HepG2 (cell line): ENCODE data around the gene GATAD2B. TPM values are rescaled to one million over a fixed set of nuclear protein-coding genes. Genes with fewer than 3 reads are reported as not detected.

Source experiments
- AGO1 ChIP-seq: fragments of 200-400 bp; formaldehyde crosslinking; IDR thresholded peaks from 2 replicates; pipeline ENCODE4 v1.6.1; 2017; ENCODE audit warnings: mild to moderate bottlenecking, low read depth, low read length, moderate library complexity; ENCODE audit not compliant: poor library complexity, severe bottlenecking
- GMEB1 ChIP-seq: sonication (generic); formaldehyde crosslinking; IDR thresholded peaks from 2 replicates; pipeline ENCODE4 v1.5.1; 2020; ENCODE audit warnings: missing genetic modification reagents, mild to moderate bottlenecking, borderline replicate concordance
- NBN ChIP-seq: fragments of 450-650 bp; conservative IDR thresholded peaks from 2 replicates; pipeline ENCODE4 v1.6.1; 2017
- NFATC3 ChIP-seq: sonication (generic); formaldehyde crosslinking; IDR thresholded peaks from 2 replicates; pipeline ENCODE4 v1.5.1; 2020; ENCODE audit warnings: mild to moderate bottlenecking, missing genetic modification reagents
- NFKBIZ ChIP-seq: IDR thresholded peaks from 2 replicates; pipeline ENCODE4 v1.6.1; 2018; ENCODE audit warnings: missing genetic modification reagents, missing compliant biosample characterization
- NR2F2 ChIP-seq: IDR thresholded peaks from 2 replicates; pipeline ENCODE4 v1.6.1; 2012; ENCODE audit warnings: low read depth, inconsistent platforms, borderline replicate concordance
- PCBP1 ChIP-seq: fragments of 200-400 bp; formaldehyde crosslinking; IDR thresholded peaks from 2 replicates; pipeline ENCODE4 v1.6.1; 2017; ENCODE audit warnings: mild to moderate bottlenecking, low read depth, low read length, borderline replicate concordance
- PLRG1 ChIP-seq: fragments of 450-650 bp; conservative IDR thresholded peaks from 2 replicates; pipeline ENCODE4 v1.6.1; 2016
- POGZ ChIP-seq: sonication (generic); formaldehyde crosslinking; IDR thresholded peaks from 2 replicates; pipeline ENCODE4 v1.4.0; 2020; ENCODE audit warnings: mild to moderate bottlenecking, missing genetic modification reagents
- PTBP1 ChIP-seq: fragments of 200-400 bp; formaldehyde crosslinking; IDR thresholded peaks from 2 replicates; pipeline ENCODE4 v1.6.1; 2018; ENCODE audit warnings: low read length, low read depth; ENCODE audit not compliant: poor library complexity, severe bottlenecking
- REL ChIP-seq: sonication (generic); formaldehyde crosslinking; conservative IDR thresholded peaks from 2 replicates; pipeline ENCODE4 v1.8.0; 2022; ENCODE audit warnings: mild to moderate bottlenecking, missing genetic modification reagents, moderate library complexity
- RELA ChIP-seq: sonication (generic); formaldehyde crosslinking; IDR thresholded peaks from 2 replicates; pipeline ENCODE4 v1.4.0; 2020; ENCODE audit warnings: missing genetic modification reagents
- TRAFD1 ChIP-seq: sonication (generic); formaldehyde crosslinking; IDR thresholded peaks from 2 replicates; pipeline ENCODE4 v1.5.1; 2020; ENCODE audit warnings: missing genetic modification reagents, mild to moderate bottlenecking, borderline replicate concordance
- ZBTB37 ChIP-seq: sonication (generic); formaldehyde crosslinking; IDR thresholded peaks from 2 replicates; pipeline ENCODE4 v1.4.0; 2020; ENCODE audit warnings: mild to moderate bottlenecking, missing genetic modification reagents
- ZFP90 ChIP-seq: sonication (generic); formaldehyde crosslinking; IDR thresholded peaks from 2 replicates; pipeline ENCODE4 v1.8.0; 2022; ENCODE audit warnings: missing genetic modification reagents, mild to moderate bottlenecking, inconsistent platforms, borderline replicate concordance
- ZNF335 ChIP-seq: sonication (generic); formaldehyde crosslinking; IDR thresholded peaks from 2 replicates; pipeline ENCODE4 v1.4.0; 2020; ENCODE audit warnings: missing genetic modification reagents
- ZNF503 ChIP-seq: sonication (generic); formaldehyde crosslinking; IDR thresholded peaks from 2 replicates; pipeline ENCODE4 v1.4.0; 2020; ENCODE audit warnings: missing genetic modification reagents
- ZNF768 ChIP-seq: sonication (generic); formaldehyde crosslinking; IDR thresholded peaks from 2 replicates; pipeline ENCODE4 v1.4.0; 2020; ENCODE audit warnings: missing genetic modification reagents
- polyA plus RNA-seq, 8 experiments: library from polyadenylated mRNA; depleted of rRNA in 3 of 8; stranded (reverse) in 7 of 8; unstranded in 1 of 8; fragments of >200 nt; fragmentation: Illumina TruSeq in 4 of 8; extraction: Trizol in 4 of 8; gene quantifications; 2 replicates each; pipeline versions ENCODE4 v1.2.1 to v1.2.3, GENCODE V29; 2011 to 2016; ENCODE audit warnings: low read depth in 4 of 8, missing spikeins in 1 of 8, mixed read lengths in 1 of 8; ENCODE audit not compliant: insufficient read depth in 1 of 8
- total RNA-seq, 5 experiments: library from RNA; depleted of rRNA; stranded (reverse); fragments of >200 nt; fragmentation: Illumina TruSeq; extraction: Trizol; gene quantifications; 2 replicates each; pipeline ENCODE4 v1.2.3, GENCODE V29; 2016; ENCODE audit warnings: low read depth in 1 of 5

Gene GATAD2B
- total and polyA plus RNA-seq, 2 of the 13 experiments (the other 11 are each of a cell fraction or from before 2014, with no cell fraction given), result 3.2 to 5.2 TPM

GRCh38 chr1:153775458-153776327 lies 147.1 kb downstream of the GATAD2B start (continued):
- TF ChIP-seq GMEB1 (CRISPR knock-in tag), result no peak
- TF ChIP-seq ZBTB37, result no peak
- no peak for TF ChIP-seq ZNF335
- no peak for TF ChIP-seq TRAFD1 (CRISPR knock-in tag)
- no peak for TF ChIP-seq NBN
- no peak for TF ChIP-seq PLRG1
- TF ChIP-seq POGZ (CRISPR knock-in tag), result peak; percentile 21; the same call in 1 of the 2 replicates
- TF ChIP-seq ZNF503 (CRISPR knock-in tag), result no peak
- TF ChIP-seq PTBP1, result no peak
- no peak for TF ChIP-seq NR2F2
- TF ChIP-seq ZNF768, result no peak; the same call in 1 of the 2 replicates
- TF ChIP-seq NFKBIZ (CRISPR knock-in tag), result no peak
- TF ChIP-seq NFATC3 (CRISPR knock-in tag), result no peak
- no peak for TF ChIP-seq AGO1
- 0 out of 2 replicates have a peak, but pooled peaks have one; percentile 30 for TF ChIP-seq REL (CRISPR knock-in tag)
- 0 out of 2 replicates have a peak, but pooled peaks have one; percentile 11 for TF ChIP-seq PCBP1
- TF ChIP-seq ZFP90 (CRISPR knock-in tag), result no peak
- TF ChIP-seq RELA, result 0 out of 2 replicates have a peak, but pooled peaks have one; percentile 48
